Fibroblast of pulmonary artery (primary cell): ENCODE measurements around the gene UMAD1.
A peak's percentile ranks its signal among the peaks of the same experiment; 100 is the strongest.

Experiments used
- DNase-seq: peaks from one replicate; pipeline ENCODE4 v3.0.0-alpha.2; 2010; ENCODE audit warnings: low read depth
- H3K4me3 ChIP-seq: replicated peaks from 2 replicates; pipeline ENCODE4 v1.5.1; 2011; ENCODE audit warnings: low read depth, mild to moderate bottlenecking, control low read depth, low read length, moderate library complexity
- CTCF ChIP-seq: IDR thresholded peaks from 2 replicates; pipeline ENCODE4 v1.5.1; 2011; ENCODE audit warnings: mild to moderate bottlenecking, control low read depth, low read length, inconsistent platforms; ENCODE audit errors: missing control alignments

Gene UMAD1

GRCh38 chr7:7640221-7641128 lies at the start of gene UMAD1:
TSS of gene UMAD1 (plus strand) at chr7:7640752. CDS start at chr7:7673372, 32,620 bp downstream.
- no peak for TF ChIP-seq CTCF
- peak; percentile 99 for DNase-seq
- H3K4me3 ChIP-seq = peak within 1 kb of the TSS; percentile 91

- peak; percentile 56 for DNase-seq
- peak; percentile 26 for TF ChIP-seq CTCF
- no peak overlapping the region for H3K4me3 ChIP-seq
Measured at GRCh38 chr7:7595451-7595850, 45.1 kb upstream of the UMAD1 start.

- no peak overlapping the region for H3K4me3 ChIP-seq
- TF ChIP-seq CTCF = no peak
- DNase-seq = no peak
Measured at GRCh38 chr7:7596176-7596575, 44.4 kb upstream of the UMAD1 start.

GRCh38 chr7:7607010-7607409 lies 33.5 kb upstream of the UMAD1 start:
- H3K4me3 ChIP-seq = no peak overlapping the region
- no peak for TF ChIP-seq CTCF
- no peak for DNase-seq

GRCh38 chr7:7609330-7609729 lies 31.2 kb upstream of the UMAD1 start:
- DNase-seq = no peak
- TF ChIP-seq CTCF = no peak
- H3K4me3 ChIP-seq = no peak overlapping the region

GRCh38 chr7:7612519-7612918 lies 28.0 kb upstream of the UMAD1 start:
- no peak overlapping the region for H3K4me3 ChIP-seq
- TF ChIP-seq CTCF = no peak
- DNase-seq = no peak

- DNase-seq = no peak
- no peak for TF ChIP-seq CTCF
- H3K4me3 ChIP-seq = no peak overlapping the region
Measured at GRCh38 chr7:7613210-7613609, 27.3 kb upstream of the UMAD1 start.
